HG03432 (cell line): Measurements from ENCODE around the gene COBL.

Source experiments
- ATAC-seq: cut with Tn5 transposase; IDR thresholded peaks from one replicate; pipeline ENCODE4 v1.9.1; 2021; ENCODE audit warnings: mild to moderate bottlenecking, moderate library complexity; ENCODE audit not compliant: unreplicated experiment

COBL gene

DNA sequence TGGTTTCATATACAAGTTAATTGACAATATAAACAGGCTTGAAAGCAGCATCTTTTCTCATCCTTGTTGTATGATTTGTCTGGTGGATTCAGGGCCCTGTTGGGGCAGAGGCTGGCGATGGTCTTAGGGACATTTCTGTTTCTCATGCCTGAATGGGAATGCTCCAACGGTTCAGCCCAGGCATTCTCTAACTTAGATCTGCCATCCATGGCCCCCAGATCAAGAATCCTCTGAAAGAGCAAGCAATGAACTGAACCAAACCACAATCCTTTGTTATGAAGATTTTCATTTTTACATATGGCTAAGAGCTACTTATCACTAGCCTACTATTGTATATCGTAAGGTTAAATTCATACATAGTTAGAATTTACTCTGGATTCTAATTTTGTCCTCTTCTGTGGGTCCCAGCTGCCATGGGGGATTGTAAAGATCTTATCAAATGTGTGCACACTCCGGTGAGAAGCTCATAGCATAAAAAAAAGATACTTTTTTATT is 163.9 kb downstream of the COBL start:
- no peak for ATAC-seq

DNA sequence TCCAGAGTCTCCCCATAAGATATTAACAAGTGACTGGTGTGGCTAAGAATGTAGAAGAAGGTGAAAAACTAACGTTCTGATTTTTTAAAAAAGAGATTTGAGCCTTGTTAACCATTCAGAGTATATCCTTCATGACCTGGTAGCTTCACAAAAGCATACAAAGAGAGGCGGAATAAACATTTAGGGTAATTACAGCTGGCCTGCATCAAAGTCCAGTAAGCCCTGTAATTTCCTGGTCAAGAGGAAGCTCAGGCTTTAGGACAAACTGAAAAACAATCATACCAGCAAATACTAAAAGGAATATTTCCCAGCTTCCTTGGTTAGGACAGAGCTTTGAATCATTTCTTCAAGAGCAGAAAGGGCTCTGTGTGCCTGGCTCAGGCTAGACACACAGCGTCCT is 165.2 kb downstream of the COBL start:
- no peak for ATAC-seq

DNA sequence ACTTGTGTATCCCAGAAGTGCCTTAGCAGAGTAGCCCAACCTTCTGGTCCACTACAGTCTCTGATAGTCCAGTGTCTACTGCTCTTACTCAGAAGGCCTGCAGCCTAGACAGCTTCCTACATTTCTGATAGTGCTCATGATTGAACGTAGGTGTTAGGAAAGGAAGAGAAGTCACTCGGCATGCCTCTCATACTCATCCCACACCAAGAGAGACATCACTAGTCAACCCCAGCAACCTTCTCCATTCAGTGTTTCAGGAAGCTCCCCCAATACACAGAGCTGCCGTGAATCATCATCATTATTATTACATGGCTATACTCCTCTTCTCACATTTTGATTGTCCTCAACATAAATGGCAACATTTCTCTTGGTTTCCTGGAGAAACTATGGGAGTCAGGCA is 166.4 kb downstream of the COBL start:
- ATAC-seq, result no peak

DNA sequence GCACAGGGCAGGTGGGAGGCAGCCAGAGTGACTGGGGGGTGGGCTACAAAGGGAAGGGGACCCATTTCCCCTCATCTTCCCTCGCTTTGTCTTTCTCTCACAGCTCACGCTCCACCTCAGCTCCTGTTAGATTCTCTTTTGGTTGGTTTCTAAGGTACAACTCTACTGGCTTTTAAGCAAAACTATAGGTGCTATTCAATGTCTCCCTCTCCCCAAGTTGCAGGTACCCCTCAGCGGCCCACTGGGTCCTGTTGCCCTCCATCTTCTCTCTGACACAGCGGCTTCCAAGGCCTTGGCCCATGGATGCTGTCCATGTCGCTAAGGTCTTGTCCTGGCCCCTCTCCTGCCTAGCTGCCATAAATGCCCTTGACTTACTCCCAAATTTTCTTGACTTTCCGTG is 168.4 kb downstream of the COBL start:
- ATAC-seq, result no peak

DNA sequence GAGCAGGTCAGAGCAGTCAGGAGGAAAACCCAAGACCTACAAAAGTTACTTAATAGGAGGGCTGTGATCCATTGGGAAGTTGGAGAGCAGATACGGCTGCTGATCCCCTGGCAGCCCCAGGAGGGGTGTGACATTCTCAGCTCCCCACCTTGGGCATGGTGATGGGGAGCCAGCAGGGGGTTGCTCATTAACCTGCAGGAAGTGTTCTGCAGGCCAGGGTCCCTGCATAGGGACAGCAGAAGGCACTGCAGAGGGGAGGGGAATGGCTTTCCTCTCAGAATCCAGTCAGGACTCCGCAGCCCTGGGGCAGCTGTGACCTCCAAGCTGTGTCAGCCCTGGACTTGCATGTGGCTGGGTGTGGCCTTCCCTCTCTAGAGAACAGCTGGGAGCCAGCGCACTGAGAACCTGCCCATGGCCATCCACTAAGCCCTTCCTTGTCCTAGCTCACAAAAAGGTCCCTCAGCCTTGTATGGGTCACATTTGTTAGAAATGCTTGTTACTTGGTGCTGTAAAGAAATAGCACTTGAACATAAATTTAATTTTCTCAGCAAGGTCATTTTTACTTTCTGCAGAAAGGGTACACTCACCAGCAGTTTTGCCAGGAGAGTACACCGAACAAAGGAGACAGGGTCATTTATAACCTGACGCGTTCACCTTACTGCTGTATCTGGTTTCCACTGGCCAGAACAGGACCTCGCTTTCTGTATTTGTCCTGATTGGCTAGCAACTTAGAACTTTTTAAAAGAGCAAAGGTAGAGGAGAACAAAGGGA is 169.6 kb downstream of the COBL start:
- ATAC-seq, result no peak

DNA sequence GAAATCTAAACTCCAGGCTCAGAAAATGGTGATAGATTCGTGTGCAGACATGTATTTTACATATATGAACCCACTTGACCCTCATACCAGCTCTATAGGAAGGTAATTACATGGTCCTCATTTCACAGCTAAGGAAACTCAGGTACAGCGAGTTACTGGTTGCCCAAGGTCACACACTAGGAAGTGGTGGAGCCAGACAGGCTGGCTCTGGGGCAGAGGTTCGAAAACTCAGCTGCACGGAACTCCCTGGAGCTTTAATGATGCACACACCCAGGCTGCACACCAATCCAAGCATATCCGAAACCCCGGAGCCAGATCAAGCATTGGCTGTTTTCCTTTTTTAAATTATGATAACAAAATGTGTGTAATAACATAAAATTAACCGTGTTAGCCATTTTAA is 172.4 kb downstream of the COBL start:
- no peak for ATAC-seq

DNA sequence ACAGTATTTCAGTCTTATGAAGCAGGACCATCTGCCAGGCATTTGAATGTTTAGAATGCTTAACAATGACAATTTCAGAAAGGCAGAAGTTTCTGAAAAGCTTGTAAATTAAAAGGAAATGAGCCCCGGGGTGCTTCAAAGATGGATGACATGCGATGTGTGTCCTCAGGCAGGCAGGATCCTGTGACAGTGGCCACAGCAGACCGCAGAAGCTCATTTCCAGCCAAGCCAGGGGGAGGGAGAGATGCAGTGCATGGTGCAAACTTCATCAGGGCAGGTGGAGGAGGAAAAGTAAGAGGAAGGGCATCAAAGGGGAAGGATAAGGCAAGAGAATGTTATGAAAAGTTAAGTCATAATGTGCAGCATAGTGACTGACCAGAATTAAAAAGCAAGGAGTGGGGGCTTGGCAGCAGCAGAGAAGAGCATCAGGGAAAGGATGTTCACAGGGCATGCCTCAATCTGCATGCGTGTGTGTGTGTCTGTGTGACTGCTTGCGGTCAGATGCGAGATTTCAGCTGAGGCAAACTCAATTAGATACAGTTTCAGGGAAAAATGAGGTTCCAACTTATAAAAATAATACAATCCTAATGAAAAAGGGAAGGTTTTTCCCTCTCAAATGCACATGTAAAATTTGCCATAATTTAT is 173.7 kb downstream of the COBL start:
- no peak for ATAC-seq

DNA sequence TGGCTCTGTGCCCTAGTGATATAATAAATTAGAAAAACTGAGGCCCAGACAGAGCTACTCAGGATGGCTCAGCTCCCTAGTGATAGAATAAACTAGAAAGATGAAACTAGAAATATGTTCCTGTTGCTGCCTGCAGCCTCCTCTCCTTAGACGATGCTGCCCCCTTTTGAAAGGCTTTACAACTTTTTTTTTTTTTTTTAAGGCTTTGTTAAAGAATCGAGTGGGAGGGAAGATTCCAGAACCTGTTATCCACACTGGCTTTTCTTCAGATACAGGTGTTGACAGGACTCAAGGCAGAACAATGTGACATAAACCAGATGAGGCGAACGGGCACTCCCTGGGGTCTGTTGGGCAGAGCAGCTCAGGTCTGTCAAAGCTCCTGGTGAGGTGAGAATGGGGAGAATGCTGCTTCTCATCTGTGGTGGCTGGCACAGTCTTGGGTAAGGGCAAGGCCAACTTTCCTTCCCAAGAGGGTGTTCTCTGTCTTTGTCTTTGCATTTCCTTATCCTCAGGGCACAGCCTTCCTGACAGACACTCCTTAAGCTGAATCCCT is 175.1 kb downstream of the COBL start:
- ATAC-seq, result no peak

DNA sequence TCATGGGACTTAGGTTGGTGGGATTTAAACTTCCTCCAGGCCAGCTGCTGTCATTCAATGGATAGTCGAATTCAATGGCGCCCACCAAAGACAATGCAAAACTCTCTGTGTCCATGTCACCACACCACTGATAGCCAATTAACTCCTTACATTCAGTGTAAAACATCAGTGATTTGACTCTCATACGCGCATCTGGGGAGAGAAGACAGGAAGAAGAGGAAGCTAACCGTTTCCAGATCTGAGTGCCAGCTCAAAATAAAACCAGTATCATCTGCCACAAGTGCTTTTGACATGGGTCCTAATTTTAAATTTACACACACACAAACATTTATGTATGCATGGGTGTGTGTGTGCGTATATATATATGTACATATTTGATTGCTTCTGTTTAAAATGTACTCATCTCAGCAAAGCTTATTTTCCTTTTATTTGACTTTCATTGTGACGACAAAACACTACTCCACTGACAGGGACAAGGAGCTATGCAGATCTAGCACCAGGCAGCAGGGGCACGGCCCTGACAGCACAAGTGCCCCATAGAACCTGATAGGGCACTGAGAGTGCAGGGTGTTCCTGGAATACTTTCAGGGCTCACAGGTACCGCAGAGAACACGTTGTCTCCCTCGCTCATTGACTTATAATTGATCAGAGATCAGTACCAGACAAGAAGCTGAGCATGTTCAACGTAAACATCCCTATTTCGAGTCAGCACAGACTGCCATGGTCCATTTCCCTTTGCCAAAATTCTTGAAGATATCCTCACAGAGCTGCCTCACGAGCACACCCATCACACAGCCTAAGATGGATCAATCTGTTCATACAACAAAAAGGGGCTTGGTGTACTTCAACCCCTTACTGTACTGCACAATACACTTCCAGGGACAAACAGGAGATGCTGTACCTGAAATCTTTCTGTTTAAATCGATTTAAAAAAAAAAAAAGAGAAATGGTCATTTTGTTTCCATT is 176.1 kb downstream of the COBL start:
- no peak for ATAC-seq

DNA sequence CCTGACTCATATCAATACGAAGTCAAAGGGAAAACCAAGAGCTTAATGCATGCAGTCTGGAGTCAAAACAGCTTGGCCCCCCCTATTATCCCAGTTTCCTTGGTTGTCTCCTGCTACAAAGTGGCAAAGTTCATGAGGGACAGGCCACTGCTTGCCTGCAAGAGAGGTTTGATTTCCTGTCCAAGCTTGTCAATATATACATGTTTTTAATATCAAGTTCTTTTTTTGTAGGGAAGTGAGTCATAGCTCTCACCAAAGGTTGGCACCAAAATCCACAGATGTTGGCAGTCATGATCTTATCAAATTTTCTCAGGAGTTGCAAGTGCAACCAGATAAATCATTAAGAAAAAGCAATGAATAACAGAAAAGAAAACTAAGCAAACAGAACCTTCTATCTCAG is 176.8 kb downstream of the COBL start:
- ATAC-seq, result no peak

DNA sequence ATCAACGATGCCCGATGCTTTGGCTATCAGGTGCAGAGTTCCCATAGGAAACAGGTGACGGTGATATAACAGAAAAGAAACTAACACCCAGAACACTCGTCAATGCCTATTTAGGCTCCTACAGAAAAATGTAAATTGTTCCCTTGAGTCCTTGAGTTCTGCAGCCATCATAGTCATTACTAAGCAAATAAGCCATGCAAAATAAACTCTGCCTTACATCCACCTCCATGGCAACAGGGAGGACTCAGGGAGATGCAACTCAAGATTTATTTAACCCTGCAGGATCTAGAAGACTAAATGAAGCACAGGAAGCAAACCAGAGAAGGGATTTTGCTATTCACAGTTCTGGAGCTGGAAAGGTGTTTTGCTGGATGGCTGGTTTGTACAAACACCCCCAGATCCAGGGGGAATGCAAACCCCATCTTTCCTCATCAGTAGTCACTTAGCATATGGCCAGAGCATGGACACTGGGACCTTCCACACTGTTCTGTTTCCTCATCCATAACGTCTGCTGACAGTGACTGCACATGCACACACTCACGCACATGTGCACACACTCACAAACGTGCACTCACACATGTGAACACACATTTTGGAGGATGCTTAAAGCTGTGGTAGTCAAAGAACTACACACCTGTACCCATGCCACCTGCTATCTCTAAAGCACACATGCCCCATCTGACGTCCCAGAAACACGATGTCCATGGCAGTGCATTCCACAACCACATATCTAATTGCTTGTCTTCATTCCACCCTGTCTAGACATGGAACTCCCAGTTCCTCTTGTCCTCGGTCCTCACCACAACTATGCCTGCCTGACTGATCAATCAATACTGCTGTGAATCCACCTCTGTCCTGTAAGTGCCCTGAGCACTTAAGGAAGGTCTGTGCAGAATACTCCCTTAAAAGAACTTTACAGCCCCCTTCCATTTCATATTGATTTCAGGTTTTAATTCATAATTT is 178.2 kb downstream of the COBL start:
- ATAC-seq, result no peak

DNA sequence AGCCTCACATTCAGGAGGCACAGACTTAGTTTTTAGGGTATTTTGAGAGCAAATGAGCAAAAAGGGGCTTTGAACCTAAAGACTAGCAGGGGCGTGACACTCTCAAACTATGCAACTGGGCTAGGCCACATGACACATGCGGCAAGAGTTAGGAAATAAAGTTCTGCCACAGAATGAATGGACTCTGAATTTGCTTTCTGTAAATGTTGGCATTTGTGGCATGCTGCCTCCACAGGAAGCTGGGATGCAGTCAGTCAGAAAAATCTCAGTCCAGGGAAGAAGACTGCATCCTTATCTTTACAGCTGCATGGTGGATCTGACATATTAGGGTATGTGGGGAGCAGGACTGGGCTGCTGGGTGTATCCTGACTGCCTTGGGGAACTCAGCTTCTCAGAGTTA is 181.0 kb downstream of the COBL start:
- no peak for ATAC-seq

DNA sequence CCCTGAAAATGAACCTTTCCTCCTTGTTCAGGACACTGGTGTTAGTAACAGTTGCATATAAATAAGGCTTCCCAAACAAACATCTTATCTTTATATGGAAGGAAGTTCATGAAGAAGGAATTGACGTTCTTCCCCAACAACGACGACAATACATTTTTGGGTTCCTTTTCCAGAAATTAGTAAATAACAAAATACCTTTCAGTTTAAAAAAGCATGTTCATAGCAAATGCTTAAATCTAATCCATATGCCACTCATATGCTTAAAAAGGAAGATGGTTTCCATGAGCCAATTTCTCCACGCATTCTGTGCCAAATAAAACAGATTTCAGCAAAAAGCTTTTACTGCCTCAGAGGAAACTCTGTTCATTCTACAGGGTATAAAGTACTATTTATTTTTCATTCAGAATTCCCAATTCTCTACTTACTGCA is 182.6 kb downstream of the COBL start:
- no peak for ATAC-seq

DNA sequence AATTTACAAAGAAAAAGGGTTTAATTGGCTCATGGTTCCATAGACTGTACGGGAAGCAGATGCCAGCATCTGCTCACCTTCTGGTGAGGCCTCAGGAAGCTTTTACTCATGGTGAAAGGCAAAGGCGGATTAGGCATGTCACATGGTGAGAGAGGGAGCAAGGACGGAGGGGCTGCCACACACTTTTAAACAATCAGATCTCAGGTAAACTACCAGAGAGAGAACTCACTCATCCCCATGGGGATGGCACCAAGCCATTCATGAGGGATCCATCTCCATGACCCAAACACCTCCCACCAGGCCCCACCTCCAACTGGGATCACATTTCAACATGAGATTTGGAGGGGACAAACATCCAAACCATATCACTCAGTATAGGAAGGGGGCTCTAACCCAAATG is 183.9 kb downstream of the COBL start:
- no peak for ATAC-seq

DNA sequence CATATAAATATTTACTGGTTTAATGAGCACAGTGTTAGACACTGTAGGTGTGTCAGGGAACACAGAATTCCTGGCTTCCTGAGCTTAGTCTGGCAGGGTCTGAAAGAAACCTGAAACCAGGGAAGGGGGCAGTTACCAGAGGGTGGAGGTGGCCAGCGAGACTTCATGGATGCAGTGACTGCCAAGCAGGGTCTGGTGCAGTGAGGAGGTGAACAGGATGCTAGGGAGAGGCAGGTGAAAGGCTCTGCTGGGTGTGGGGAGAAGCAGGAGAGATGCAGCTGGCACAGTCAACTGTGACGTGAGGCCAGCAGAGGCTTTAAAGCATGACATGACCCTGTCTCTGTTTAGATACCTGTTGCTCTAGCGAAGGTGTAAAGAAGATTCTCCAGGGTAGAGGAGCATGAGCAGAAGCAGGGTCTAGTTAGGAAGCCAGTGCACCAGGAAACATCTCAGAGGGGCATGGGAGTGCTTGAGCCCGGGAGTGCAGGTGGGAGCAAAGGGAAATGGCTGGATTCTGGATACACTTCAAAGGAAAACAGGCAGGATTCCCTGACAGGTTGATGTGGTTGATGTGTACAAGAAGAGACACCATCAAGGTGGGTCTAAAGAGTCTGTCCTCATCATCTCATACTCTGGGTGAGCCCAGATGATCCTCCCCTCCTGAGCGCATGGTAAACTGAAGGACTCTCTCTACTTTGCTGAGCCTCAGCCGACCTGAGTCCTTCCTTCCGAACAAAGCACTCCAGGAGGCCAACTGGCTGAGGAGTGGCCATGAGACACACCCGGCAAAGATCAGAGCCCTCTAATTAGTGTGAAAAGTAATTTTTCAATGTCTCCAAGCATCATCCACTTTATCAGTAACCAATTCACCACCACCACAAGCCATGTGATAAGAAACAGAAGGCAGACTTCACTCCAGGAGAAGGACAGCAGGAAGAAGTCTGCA is 186.8 kb downstream of the COBL start:
- no peak for ATAC-seq

DNA sequence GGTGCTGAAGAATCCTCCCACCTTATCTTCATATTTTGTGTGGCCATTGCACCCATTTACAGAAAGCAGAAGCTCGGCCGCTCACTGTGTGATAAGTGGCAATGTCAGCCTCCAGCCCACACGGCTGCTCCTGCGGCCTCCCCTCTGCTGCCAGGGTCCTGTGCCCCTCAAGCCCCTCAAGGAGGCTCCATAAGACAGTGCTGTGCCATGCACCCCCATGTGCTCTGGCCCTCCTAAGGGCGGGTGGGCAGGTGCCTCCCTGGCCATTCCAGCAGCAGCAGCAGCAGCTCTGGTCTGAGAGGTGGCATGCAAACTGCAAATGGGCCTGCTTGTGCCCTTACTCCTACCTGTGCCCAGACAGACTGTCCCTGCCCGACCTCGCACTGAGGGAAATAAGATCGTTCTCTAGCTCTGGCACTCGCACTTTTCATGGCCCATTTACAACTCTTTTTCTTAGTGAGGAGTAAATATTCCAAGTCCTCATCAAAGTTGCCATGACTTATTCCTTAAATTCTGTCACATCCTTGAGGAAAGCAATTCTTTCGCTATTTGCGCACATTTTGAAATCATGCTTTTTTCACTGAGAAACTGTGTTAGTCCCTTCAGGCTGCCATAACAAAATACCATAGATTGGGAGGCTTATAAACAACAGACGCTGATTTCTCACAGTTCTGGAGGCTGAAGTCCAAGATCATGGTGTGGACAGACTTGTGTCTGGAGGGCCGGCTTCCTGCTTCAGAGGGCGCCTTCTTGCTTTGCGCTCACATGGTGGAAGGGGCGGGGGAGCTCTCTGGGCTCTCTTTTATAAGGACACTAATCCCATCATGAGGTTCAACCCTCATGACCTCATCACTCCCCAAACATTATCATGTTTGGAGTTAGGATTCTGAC is 187.8 kb downstream of the COBL start:
- ATAC-seq, result no peak

DNA sequence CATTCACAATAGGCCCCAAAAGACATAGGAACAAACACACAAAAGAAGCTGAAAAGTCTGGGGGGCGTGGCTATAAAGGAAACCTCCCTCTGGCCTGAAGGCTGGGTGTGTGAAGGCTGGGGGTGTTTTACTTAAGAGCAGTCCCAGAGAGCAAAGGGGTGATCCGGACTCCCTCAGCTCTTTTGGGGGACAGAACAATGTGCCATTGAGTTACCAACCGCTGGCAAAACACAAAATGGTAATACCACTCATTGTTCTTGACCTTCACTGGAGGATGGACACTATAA is 189.0 kb downstream of the COBL start:
- ATAC-seq, result no peak
